ENCODE measurements around the gene HM13.

Gene HM13

GRCh38 chr20:31476643-31477215 lies 37.5 kb upstream of the HM13 start:
- Histone ChIP-seq H3K4me3 (ENCODE audit: insufficient read depth, low read depth, low read length) (no peak overlapping the region), H3K4me1 (ENCODE audit: control insufficient read depth, insufficient read depth, low read length) (no peaks in the 10 kb centered on the region), H3K27ac (ENCODE audit: insufficient read depth, low read depth, low read length, poor library complexity, severe bottlenecking) (no peak overlapping the region), H3K36me3 (ENCODE audit: control insufficient read depth, insufficient read depth, low read length) (no peaks in the 10 kb centered on the region), H3K27me3 (ENCODE audit: control insufficient read depth, insufficient read depth, low read length, poor library complexity, severe bottlenecking) (no peaks in the 10 kb centered on the region), H3K9me3 (ENCODE audit: control insufficient read depth, low read length) (peaks cover 12% of the 10 kb centered on the region)
- 73 to 75% methylated on average over 6 of the region's 6 CpGs for WGBS, 2 experiments

- WGBS, 2 experiments: 89 to 91% methylated on average over 36 of the region's 36 CpGs
These were observed 30.2 kb upstream of the HM13 start for GRCh38 chr20:31484001-31484400.

GRCh38 chr20:31485450-31486339 lies 28.5 kb upstream of the HM13 start:
- Histone ChIP-seq H3K27me3 (ENCODE audit: control insufficient read depth, insufficient read depth, low read length, poor library complexity, severe bottlenecking) (no peaks in the 10 kb centered on the region), H3K4me1 (ENCODE audit: control insufficient read depth, insufficient read depth, low read length) (no peaks in the 10 kb centered on the region), H3K36me3 (ENCODE audit: control insufficient read depth, insufficient read depth, low read length) (no peaks in the 10 kb centered on the region), H3K9me3 (ENCODE audit: control insufficient read depth, low read length) (peaks cover 8% of the 10 kb centered on the region), H3K4me3 (ENCODE audit: insufficient read depth, low read depth, low read length) (no peak overlapping the region), H3K27ac (ENCODE audit: insufficient read depth, low read depth, low read length, poor library complexity, severe bottlenecking) (no peak overlapping the region)
- 85 to 87% methylated on average over 29 to 31 of the region's 31 CpGs for WGBS, 2 experiments

More at GRCh38 chr20:31484001-31484400, 30.2 kb upstream of the HM13 start:
- H3K4me1 ChIP-seq (ENCODE audit: control insufficient read depth, insufficient read depth, low read length): no peaks in the 10 kb centered on the region
- no peaks in the 10 kb centered on the region for H3K36me3 ChIP-seq (ENCODE audit: control insufficient read depth, insufficient read depth, low read length)
- no peaks in the 10 kb centered on the region for H3K27me3 ChIP-seq (ENCODE audit: control insufficient read depth, insufficient read depth, low read length, poor library complexity, severe bottlenecking)
- H3K27ac ChIP-seq (ENCODE audit: insufficient read depth, low read depth, low read length, poor library complexity, severe bottlenecking): no peak overlapping the region
- no peak overlapping the region for H3K4me3 ChIP-seq (ENCODE audit: insufficient read depth, low read depth, low read length)
- H3K9me3 ChIP-seq (ENCODE audit: control insufficient read depth, low read length): peaks cover 8% of the 10 kb centered on the region

GRCh38 chr20:31488115-31488514 lies 26.1 kb upstream of the HM13 start:
- Histone ChIP-seq H3K9me3 (ENCODE audit: control insufficient read depth, low read length) (peaks cover 8% of the 10 kb centered on the region), H3K27me3 (ENCODE audit: control insufficient read depth, insufficient read depth, low read length, poor library complexity, severe bottlenecking) (no peaks in the 10 kb centered on the region), H3K4me1 (ENCODE audit: control insufficient read depth, insufficient read depth, low read length) (no peaks in the 10 kb centered on the region), H3K4me3 (ENCODE audit: insufficient read depth, low read depth, low read length) (no peak overlapping the region), H3K27ac (ENCODE audit: insufficient read depth, low read depth, low read length, poor library complexity, severe bottlenecking) (no peak overlapping the region), H3K36me3 (ENCODE audit: control insufficient read depth, insufficient read depth, low read length) (no peaks in the 10 kb centered on the region)
- WGBS, 2 experiments: 64 to 75% methylated on average over 2 of the region's 2 CpGs

GRCh38 chr20:31489152-31489551 lies 25.1 kb upstream of the HM13 start:
- Histone ChIP-seq H3K27ac (ENCODE audit: insufficient read depth, low read depth, low read length, poor library complexity, severe bottlenecking) (no peak overlapping the region), H3K9me3 (ENCODE audit: control insufficient read depth, low read length) (peaks cover 8% of the 10 kb centered on the region), H3K36me3 (ENCODE audit: control insufficient read depth, insufficient read depth, low read length) (no peaks in the 10 kb centered on the region), H3K4me1 (ENCODE audit: control insufficient read depth, insufficient read depth, low read length) (no peaks in the 10 kb centered on the region), H3K27me3 (ENCODE audit: control insufficient read depth, insufficient read depth, low read length, poor library complexity, severe bottlenecking) (no peaks in the 10 kb centered on the region), H3K4me3 (ENCODE audit: insufficient read depth, low read depth, low read length) (no peak overlapping the region)
- 45 to 67% methylated on average over 2 to 3 of the region's 3 CpGs for WGBS, 2 experiments

GRCh38 chr20:31490752-31491151 lies 23.5 kb upstream of the HM13 start:
- no peak overlapping the region for H3K4me3 ChIP-seq (ENCODE audit: insufficient read depth, low read depth, low read length)
- H3K27ac ChIP-seq (ENCODE audit: insufficient read depth, low read depth, low read length, poor library complexity, severe bottlenecking): no peak overlapping the region
- H3K9me3 ChIP-seq (ENCODE audit: control insufficient read depth, low read length): peaks cover 3% of the 10 kb centered on the region
- no peaks in the 10 kb centered on the region for H3K27me3 ChIP-seq (ENCODE audit: control insufficient read depth, insufficient read depth, low read length, poor library complexity, severe bottlenecking)
- H3K36me3 ChIP-seq (ENCODE audit: control insufficient read depth, insufficient read depth, low read length): no peaks in the 10 kb centered on the region
- WGBS, 2 experiments: 79 to 82% methylated on average over 3 of the region's 3 CpGs
- H3K4me1 ChIP-seq (ENCODE audit: control insufficient read depth, insufficient read depth, low read length): no peaks in the 10 kb centered on the region

GRCh38 chr20:31494131-31494530 lies 20.1 kb upstream of the HM13 start:
- H3K4me1 ChIP-seq (ENCODE audit: control insufficient read depth, insufficient read depth, low read length): no peaks in the 10 kb centered on the region
- H3K36me3 ChIP-seq (ENCODE audit: control insufficient read depth, insufficient read depth, low read length): no peaks in the 10 kb centered on the region
- WGBS, 2 experiments: 39 to 60% methylated on average over 2 of the region's 2 CpGs
- H3K9me3 ChIP-seq (ENCODE audit: control insufficient read depth, low read length): peaks cover 1% of the 10 kb centered on the region
- H3K27ac ChIP-seq (ENCODE audit: insufficient read depth, low read depth, low read length, poor library complexity, severe bottlenecking): no peak overlapping the region
- no peak overlapping the region for H3K4me3 ChIP-seq (ENCODE audit: insufficient read depth, low read depth, low read length)
- H3K27me3 ChIP-seq (ENCODE audit: control insufficient read depth, insufficient read depth, low read length, poor library complexity, severe bottlenecking): no peaks in the 10 kb centered on the region

- WGBS, 2 experiments: 84 to 85% methylated on average over 15 of the region's 15 CpGs
- Histone ChIP-seq H3K36me3 (ENCODE audit: control insufficient read depth, insufficient read depth, low read length) (no peaks in the 10 kb centered on the region), H3K9me3 (ENCODE audit: control insufficient read depth, low read length) (peaks cover 3% of the 10 kb centered on the region), H3K4me3 (ENCODE audit: insufficient read depth, low read depth, low read length) (no peak overlapping the region), H3K27ac (ENCODE audit: insufficient read depth, low read depth, low read length, poor library complexity, severe bottlenecking) (no peak overlapping the region), H3K27me3 (ENCODE audit: control insufficient read depth, insufficient read depth, low read length, poor library complexity, severe bottlenecking) (no peaks in the 10 kb centered on the region), H3K4me1 (ENCODE audit: control insufficient read depth, insufficient read depth, low read length) (no peaks in the 10 kb centered on the region)
These were observed 17.4 kb upstream of the HM13 start for GRCh38 chr20:31496761-31497295.

- Histone ChIP-seq H3K36me3 (ENCODE audit: control insufficient read depth, insufficient read depth, low read length) (no peaks in the 10 kb centered on the region), H3K27ac (ENCODE audit: insufficient read depth, low read depth, low read length, poor library complexity, severe bottlenecking) (no peak overlapping the region), H3K4me3 (ENCODE audit: insufficient read depth, low read depth, low read length) (no peak overlapping the region), H3K4me1 (ENCODE audit: control insufficient read depth, insufficient read depth, low read length) (no peaks in the 10 kb centered on the region), H3K27me3 (ENCODE audit: control insufficient read depth, insufficient read depth, low read length, poor library complexity, severe bottlenecking) (no peaks in the 10 kb centered on the region), H3K9me3 (ENCODE audit: control insufficient read depth, low read length) (peaks cover 3% of the 10 kb centered on the region)
- 48 to 57% methylated on average over 6 of the region's 6 CpGs for WGBS, 2 experiments
These were observed 16.3 kb upstream of the HM13 start for GRCh38 chr20:31497838-31498540.

GRCh38 chr20:31500527-31500926 lies 13.7 kb upstream of the HM13 start:
- H3K27me3 ChIP-seq (ENCODE audit: control insufficient read depth, insufficient read depth, low read length, poor library complexity, severe bottlenecking): no peaks in the 10 kb centered on the region
- H3K4me1 ChIP-seq (ENCODE audit: control insufficient read depth, insufficient read depth, low read length): no peaks in the 10 kb centered on the region
- no peaks in the 10 kb centered on the region for H3K36me3 ChIP-seq (ENCODE audit: control insufficient read depth, insufficient read depth, low read length)
- WGBS, 2 experiments: 36 to 39% methylated on average over 1 of the region's 1 CpG
- H3K9me3 ChIP-seq (ENCODE audit: control insufficient read depth, low read length): peaks cover 3% of the 10 kb centered on the region
- H3K27ac ChIP-seq (ENCODE audit: insufficient read depth, low read depth, low read length, poor library complexity, severe bottlenecking): no peak overlapping the region
- H3K4me3 ChIP-seq (ENCODE audit: insufficient read depth, low read depth, low read length): no peak overlapping the region

Data from ectodermal cell (in vitro differentiated cells).